ENCODE data around the gene FAM43A. TPM values are rescaled to one million over a fixed set of nuclear protein-coding genes. Genes with fewer than 3 reads are reported as not detected.

FAM43A gene
- total RNA-seq, 2 donors from 2014 or later, result 10.3 to 17.8 TPM

GRCh38 chr3:194696702-194697101 lies 11.0 kb downstream of the FAM43A start:
- Histone ChIP-seq H3K4me1 (ENCODE audit: control insufficient read depth in 1 of 2, low read depth in 2 of 2) (peaks cover 3 to 5% of the 10 kb centered on the region in 2 donors), H3K27me3 (replicated peaks; ENCODE audit: insufficient read depth) (no peaks in the 10 kb centered on the region), H3K9me3 (no peaks in the 10 kb centered on the region), H3K4me3 (no peak overlapping the region), H3K36me3 (no peaks in the 10 kb centered on the region), H3K27ac (no peak overlapping the region)
- no peak for TF ChIP-seq CTCF (IDR thresholded peaks at IDR 0.05)
- DNase-seq (ENCODE audit: low spot score), result no peak
- ATAC-seq (ENCODE audit: insufficient number of reproducible peaks, low FRiP score, low read depth), result no peak

DNA sequence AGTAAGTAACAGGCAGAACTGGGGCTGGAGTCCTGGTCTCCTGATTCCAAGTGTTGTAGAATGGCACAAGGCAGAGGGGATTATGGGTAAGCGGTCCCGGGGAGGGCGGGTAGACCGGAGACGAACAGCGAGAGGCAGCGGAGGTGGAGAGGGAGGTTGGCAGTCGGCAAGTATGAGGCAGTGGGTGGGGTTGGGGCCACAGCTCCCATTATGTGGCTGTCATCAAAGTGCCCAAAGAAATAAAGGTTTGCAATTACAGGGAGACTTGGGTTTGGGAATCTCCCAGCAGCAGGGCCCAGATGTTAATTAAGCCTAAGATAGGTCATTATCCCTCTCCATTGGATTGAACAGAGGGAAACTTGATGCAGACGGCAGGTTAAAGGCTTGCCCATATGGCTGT lies 16.9 kb downstream of the FAM43A start:
- H3K27ac ChIP-seq, result no peak overlapping the region
- no peaks in the 10 kb centered on the region for H3K27me3 ChIP-seq (replicated peaks; ENCODE audit: insufficient read depth)
- H3K9me3 ChIP-seq, result no peaks in the 10 kb centered on the region
- H3K4me3 ChIP-seq, result no peak overlapping the region
- no peaks in the 10 kb centered on the region for H3K36me3 ChIP-seq
- H3K4me1 ChIP-seq (ENCODE audit: control insufficient read depth in 1 of 2, low read depth in 2 of 2), result no peaks in the 10 kb centered on the region
- no peak for TF ChIP-seq CTCF (IDR thresholded peaks at IDR 0.05)
- DNase-seq (ENCODE audit: low spot score) (no peak), ATAC-seq (ENCODE audit: insufficient number of reproducible peaks, low FRiP score, low read depth) (no peak)

- ATAC-seq (ENCODE audit: insufficient number of reproducible peaks, low FRiP score, low read depth) (no peak), DNase-seq (ENCODE audit: low spot score) (no peak)
- TF ChIP-seq CTCF (IDR thresholded peaks at IDR 0.05), result no peak
- H3K4me1 ChIP-seq (ENCODE audit: control insufficient read depth in 1 of 2, low read depth in 2 of 2), result no peaks in the 10 kb centered on the region
- no peak overlapping the region for H3K4me3 ChIP-seq
- H3K27ac ChIP-seq, result no peak overlapping the region
- H3K36me3 ChIP-seq, result no peaks in the 10 kb centered on the region
- no peaks in the 10 kb centered on the region for H3K9me3 ChIP-seq
- no peaks in the 10 kb centered on the region for H3K27me3 ChIP-seq (replicated peaks; ENCODE audit: insufficient read depth)
Measured at GRCh38 chr3:194705227-194705626, 19.5 kb downstream of the FAM43A start.

- no peak for DNase-seq (ENCODE audit: low spot score)
- no peaks in the 10 kb centered on the region for H3K9me3 ChIP-seq
- H3K36me3 ChIP-seq, result no peaks in the 10 kb centered on the region
- ATAC-seq (ENCODE audit: insufficient number of reproducible peaks, low FRiP score, low read depth), result no peak
- no peaks in the 10 kb centered on the region for H3K4me1 ChIP-seq (ENCODE audit: control insufficient read depth in 1 of 2, low read depth in 2 of 2)
- H3K27ac ChIP-seq, result no peak overlapping the region
- no peak overlapping the region for H3K4me3 ChIP-seq
- no peak for TF ChIP-seq CTCF (IDR thresholded peaks at IDR 0.05)
- H3K27me3 ChIP-seq (replicated peaks; ENCODE audit: insufficient read depth), result no peaks in the 10 kb centered on the region
Measured at GRCh38 chr3:194705761-194706160, 20.1 kb downstream of the FAM43A start.

GRCh38 chr3:194707147-194707540 lies 21.5 kb downstream of the FAM43A start:
- DNase-seq (ENCODE audit: low spot score) (no peak), ATAC-seq (ENCODE audit: insufficient number of reproducible peaks, low FRiP score, low read depth) (no peak)
- Histone ChIP-seq H3K4me3 (no peak overlapping the region), H3K27ac (no peak overlapping the region), H3K9me3 (no peaks in the 10 kb centered on the region), H3K4me1 (ENCODE audit: control insufficient read depth in 1 of 2, low read depth in 2 of 2) (no peaks in the 10 kb centered on the region), H3K27me3 (replicated peaks; ENCODE audit: insufficient read depth) (no peaks in the 10 kb centered on the region), H3K36me3 (no peaks in the 10 kb centered on the region)
- no peak for TF ChIP-seq CTCF (IDR thresholded peaks at IDR 0.05)
